ENCODE measurements around the gene TADA1.

DNA sequence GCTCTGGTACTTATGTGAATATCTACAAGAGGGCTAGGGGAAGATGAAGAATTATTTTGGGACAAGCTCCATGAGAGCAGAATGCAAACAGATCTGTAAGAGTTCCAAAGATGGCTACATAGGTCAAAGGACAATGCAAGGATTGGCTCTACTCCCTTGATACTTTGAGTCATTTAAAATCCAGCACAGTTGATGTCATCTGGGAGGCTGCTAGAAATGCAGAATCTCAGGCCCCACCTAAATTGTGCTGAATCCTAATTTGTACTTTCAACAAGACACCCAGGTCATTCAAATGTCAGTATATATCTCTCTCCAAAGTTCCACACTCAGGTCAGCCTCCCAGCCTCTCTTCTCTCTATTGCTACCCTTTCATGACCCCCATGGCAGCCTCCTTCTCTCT lies 23.7 kb upstream of the TADA1 start:
- TF ChIP-seq, protein P1, sequence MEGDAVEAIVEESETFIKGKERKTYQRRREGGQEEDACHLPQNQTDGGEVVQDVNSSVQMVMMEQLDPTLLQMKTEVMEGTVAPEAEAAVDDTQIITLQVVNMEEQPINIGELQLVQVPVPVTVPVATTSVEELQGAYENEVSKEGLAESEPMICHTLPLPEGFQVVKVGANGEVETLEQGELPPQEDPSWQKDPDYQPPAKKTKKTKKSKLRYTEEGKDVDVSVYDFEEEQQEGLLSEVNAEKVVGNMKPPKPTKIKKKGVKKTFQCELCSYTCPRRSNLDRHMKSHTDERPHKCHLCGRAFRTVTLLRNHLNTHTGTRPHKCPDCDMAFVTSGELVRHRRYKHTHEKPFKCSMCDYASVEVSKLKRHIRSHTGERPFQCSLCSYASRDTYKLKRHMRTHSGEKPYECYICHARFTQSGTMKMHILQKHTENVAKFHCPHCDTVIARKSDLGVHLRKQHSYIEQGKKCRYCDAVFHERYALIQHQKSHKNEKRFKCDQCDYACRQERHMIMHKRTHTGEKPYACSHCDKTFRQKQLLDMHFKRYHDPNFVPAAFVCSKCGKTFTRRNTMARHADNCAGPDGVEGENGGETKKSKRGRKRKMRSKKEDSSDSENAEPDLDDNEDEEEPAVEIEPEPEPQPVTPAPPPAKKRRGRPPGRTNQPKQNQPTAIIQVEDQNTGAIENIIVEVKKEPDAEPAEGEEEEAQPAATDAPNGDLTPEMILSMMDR (IDR thresholded peaks at IDR 0.05 in 2 of 3, conservative IDR thresholded peaks at IDR 0.05 in 1 of 3; ENCODE audit: borderline replicate concordance in 1 of 3, insufficient read depth in 1 of 3, low read depth in 2 of 3, low read length in 2 of 3): no peak
- TF ChIP-seq SP1 (IDR thresholded peaks at IDR 0.05; ENCODE audit: low read depth) (no peak), JUND (IDR thresholded peaks at IDR 0.05) (no peak), POLR2A (IDR thresholded peaks at IDR 0.05; ENCODE audit: borderline replicate concordance, extremely low read depth, insufficient read depth, insufficient read length) (no peak), CEBPB (IDR thresholded peaks at IDR 0.05; ENCODE audit: low read depth) (no peak), POLR2AphosphoS5 (IDR thresholded peaks at IDR 0.05; ENCODE audit: low read depth, low read length) (no peak), EZH2 (IDR thresholded peaks at IDR 0.05) (no peak), SIN3A (IDR thresholded peaks at IDR 0.05; ENCODE audit: low read depth) (no peak), SRF (IDR thresholded peaks at IDR 0.05; ENCODE audit: low read depth) (no peak), EZH2phosphoT487 (IDR thresholded peaks at IDR 0.05; ENCODE audit: borderline replicate concordance) (no peak), TCF7L2 (IDR thresholded peaks at IDR 0.05; ENCODE audit: borderline replicate concordance, extremely low read depth, insufficient read depth, insufficient read length) (no peak)
- TF ChIP-seq, protein P2, sequence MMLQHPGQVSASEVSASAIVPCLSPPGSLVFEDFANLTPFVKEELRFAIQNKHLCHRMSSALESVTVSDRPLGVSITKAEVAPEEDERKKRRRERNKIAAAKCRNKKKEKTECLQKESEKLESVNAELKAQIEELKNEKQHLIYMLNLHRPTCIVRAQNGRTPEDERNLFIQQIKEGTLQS (IDR thresholded peaks at IDR 0.05): no peak
- TF ChIP-seq, protein P3, sequence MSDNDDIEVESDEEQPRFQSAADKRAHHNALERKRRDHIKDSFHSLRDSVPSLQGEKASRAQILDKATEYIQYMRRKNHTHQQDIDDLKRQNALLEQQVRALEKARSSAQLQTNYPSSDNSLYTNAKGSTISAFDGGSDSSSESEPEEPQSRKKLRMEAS (IDR thresholded peaks at IDR 0.05): no peak
- TF ChIP-seq, protein P4, sequence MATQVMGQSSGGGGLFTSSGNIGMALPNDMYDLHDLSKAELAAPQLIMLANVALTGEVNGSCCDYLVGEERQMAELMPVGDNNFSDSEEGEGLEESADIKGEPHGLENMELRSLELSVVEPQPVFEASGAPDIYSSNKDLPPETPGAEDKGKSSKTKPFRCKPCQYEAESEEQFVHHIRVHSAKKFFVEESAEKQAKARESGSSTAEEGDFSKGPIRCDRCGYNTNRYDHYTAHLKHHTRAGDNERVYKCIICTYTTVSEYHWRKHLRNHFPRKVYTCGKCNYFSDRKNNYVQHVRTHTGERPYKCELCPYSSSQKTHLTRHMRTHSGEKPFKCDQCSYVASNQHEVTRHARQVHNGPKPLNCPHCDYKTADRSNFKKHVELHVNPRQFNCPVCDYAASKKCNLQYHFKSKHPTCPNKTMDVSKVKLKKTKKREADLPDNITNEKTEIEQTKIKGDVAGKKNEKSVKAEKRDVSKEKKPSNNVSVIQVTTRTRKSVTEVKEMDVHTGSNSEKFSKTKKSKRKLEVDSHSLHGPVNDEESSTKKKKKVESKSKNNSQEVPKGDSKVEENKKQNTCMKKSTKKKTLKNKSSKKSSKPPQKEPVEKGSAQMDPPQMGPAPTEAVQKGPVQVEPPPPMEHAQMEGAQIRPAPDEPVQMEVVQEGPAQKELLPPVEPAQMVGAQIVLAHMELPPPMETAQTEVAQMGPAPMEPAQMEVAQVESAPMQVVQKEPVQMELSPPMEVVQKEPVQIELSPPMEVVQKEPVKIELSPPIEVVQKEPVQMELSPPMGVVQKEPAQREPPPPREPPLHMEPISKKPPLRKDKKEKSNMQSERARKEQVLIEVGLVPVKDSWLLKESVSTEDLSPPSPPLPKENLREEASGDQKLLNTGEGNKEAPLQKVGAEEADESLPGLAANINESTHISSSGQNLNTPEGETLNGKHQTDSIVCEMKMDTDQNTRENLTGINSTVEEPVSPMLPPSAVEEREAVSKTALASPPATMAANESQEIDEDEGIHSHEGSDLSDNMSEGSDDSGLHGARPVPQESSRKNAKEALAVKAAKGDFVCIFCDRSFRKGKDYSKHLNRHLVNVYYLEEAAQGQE (IDR thresholded peaks at IDR 0.05; ENCODE audit: low read depth): no peak
